HFF-Myc (cell line): ENCODE data around the gene PRSS27.

Source experiments
- DNase-seq: peaks from one replicate; pipeline ENCODE4 v3.0.0-alpha.2; 2011; ENCODE audit warnings: low read depth; ENCODE audit errors: extremely low read depth
- H3K4me3 ChIP-seq: replicated peaks from 2 replicates; pipeline ENCODE4 v1.5.1; 2011; ENCODE audit warnings: low read depth, mild to moderate bottlenecking, control low read depth, low read length
- CTCF ChIP-seq: IDR thresholded peaks from 2 replicates; pipeline ENCODE4 v1.5.1; 2012; ENCODE audit warnings: mild to moderate bottlenecking, low read depth, low read length, control low read depth; ENCODE audit errors: missing control alignments

PRSS27 gene

DNA sequence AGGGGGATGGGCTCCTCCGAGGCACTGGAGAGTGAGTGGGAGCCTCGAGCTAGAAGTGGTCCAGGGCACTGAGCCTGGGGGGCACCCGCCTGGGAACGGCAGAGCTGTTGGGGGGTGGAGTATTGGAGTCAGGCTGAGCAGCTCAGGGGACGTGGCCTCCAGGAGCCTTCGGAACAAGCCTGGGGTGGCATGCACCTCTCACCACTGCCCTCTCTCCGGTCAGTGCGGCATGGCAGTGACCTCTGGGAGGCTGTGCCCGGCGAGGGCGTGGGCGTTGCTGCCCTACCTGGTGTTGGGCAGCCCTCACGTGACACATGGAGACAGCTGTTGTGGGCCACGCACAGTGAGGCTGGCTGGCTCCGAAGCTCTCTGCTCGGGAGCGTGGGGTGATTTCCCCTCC lies 13.9 kb downstream of the PRSS27 start:
- DNase-seq, result no peak
- no peak for TF ChIP-seq CTCF
- no peak overlapping the region for H3K4me3 ChIP-seq

DNA sequence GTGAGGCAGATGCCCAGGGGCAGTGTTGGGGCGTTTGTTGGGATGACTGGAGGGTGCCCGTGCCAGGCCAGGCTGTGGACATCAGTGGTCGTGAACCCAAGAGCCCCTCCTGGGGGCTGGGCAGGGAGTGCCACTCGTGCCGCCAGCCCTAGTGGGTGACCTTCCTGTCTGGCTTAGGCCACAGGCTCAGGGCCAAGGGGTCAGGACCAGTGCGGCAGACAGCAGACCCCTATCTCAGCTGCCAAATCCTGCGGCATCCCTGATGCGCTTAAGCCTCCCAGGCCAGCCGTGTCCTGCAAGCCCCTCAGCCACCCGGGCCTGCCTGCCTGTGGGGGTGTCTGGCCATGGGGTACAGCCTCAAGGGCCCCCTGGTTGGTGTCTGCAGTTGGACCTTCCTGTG lies 14.7 kb downstream of the PRSS27 start:
- no peak for TF ChIP-seq CTCF
- DNase-seq, result no peak
- H3K4me3 ChIP-seq, result no peak overlapping the region

DNA sequence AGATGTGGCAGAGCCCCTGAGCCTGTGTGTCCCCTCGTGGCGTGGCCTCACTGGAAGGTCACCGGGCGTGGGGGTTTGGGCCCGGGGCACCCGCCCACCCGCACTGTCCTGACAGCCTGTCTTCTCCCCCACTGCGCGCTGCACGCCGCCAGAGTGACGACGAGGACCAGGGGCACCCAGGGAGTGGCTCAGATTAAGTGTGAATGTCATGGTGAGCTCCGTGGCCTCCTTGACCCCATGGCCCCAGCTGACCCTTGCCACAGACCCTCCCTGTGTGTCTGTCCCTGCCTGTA lies 15.1 kb downstream of the PRSS27 start:
- TF ChIP-seq CTCF, result no peak
- no peak for DNase-seq
- no peak overlapping the region for H3K4me3 ChIP-seq

DNA sequence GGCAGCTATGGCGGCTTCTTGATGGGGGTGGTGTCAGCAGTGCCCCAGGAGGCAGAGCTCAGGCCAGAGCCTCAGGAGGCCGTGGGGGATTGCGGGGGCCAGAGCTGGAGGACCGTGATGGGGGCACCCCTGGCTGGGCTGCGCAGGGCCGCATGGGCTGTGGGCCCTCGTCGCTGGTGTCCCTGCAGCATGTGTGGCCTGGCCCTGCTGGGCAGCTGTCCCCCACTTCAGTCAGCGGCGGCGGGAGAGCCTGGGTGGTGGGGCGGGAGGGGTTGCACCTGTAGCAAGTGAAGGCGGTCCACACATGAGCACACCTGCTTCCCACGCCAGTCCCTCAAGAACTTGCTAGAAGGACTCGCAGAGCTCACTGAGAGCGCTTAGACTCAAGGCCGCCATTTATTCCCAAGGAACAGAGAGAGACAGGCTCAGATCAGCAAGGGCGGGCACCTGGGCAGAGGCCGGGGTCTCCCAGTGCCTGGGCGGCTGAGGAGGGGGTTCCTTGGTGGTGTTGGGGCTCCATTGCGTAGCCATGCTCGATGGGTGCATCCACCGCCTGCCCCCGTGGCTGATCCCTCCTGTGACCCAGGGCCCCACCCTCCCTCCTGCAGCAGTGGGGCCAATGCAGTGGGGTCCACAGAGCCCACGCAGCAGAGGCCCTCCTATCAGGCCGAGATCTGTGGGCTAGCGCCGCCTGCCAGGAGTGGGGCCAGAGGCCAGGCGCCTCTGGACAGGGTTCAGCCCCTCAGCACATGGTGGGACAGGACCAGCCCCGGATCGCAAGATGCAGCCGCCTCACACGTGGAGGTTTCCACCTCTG lies 15.7 kb downstream of the PRSS27 start:
- H3K4me3 ChIP-seq, result no peak overlapping the region
- DNase-seq, result no peak
- TF ChIP-seq CTCF, result no peak

DNA sequence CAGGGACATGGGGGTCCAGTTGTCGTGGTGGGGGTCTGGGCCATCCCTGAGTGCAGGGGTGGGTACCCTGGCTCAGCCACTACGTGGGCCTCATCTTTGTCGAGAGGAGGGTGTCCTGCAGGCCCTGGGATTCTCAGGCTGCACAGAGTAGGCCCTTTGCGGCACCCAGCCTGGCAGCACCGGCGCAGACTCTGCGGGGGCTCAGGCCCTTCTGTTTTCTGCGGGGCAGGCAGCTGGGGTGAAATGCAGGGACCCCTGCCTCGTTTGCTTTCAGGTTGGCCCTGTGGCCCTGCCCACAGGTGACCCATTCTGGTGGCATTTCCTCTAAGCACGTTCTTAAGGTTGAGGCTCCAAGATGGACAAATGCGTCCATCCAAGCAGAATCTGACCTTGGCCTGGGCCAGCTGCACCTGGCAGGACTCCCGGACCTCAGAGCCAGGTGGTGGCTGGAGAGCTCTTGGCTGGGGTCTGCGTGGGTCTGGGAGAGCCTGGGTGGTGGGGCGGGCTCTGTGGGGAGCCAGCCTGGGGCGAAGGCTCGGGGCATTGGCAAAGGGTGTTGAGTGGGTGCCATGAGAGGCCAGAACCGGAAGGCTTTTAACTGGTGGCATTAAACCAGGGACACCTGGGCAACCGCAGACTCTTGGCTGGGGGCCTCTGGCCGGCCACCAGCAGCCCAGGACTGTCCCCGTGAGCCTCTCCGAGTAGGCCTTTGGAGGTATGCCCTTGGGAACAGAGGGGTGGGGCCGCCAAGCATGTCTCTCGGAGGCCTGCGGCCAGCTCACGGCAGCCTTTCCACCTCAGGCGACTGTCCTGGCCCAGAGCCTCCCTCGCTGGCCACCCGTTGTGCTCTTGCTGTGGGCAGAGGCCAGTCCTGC lies 16.9 kb downstream of the PRSS27 start:
- DNase-seq, result no peak
- no peak for TF ChIP-seq CTCF
- no peak overlapping the region for H3K4me3 ChIP-seq

- H3K4me3 ChIP-seq, result no peak overlapping the region
- DNase-seq, result no peak
- no peak for TF ChIP-seq CTCF
Observed at GRCh38 chr16:2702438-2702825, 17.6 kb downstream of the PRSS27 start.
